ENCODE data around the gene MKLN1. TPM values are rescaled to one million over a fixed set of nuclear protein-coding genes. Genes with fewer than 3 reads are reported as not detected.

MKLN1 gene
- total RNA-seq, 1 experiment from 2014 or later = 48.5 TPM

DNA sequence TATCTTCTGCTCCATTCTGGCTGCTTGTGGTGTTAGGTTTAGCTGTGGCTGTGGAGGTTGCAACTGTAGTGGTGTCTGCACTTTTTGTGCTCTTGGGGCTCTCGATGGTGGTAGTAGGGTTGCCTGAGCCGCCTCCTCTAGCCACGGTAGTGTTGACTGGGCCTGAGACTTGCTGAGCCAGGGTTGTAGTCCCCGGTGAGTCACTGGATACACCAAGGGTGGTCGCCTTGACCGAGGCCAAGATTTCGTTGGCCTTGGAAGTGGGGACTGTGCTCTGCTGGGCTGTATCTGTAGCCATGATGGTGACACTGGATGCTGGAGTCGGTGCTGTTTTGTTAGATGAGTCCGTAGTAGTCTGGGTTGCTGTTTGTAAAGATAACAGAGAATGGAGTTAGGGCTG lies 183.4 kb downstream of the MKLN1 start:
- no peak for TF ChIP-seq CTCF (IDR thresholded peaks at IDR 0.05 in 2 of 3, conservative IDR thresholded peaks at IDR 0.05 in 1 of 3; ENCODE audit: borderline replicate concordance in 1 of 3, insufficient read depth in 1 of 3, low read depth in 2 of 3, low read length in 2 of 3)
- no peak for TF ChIP-seq REST (IDR thresholded peaks at IDR 0.05; ENCODE audit: low read depth)
- TF ChIP-seq POLR2A (IDR thresholded peaks at IDR 0.05; ENCODE audit: borderline replicate concordance, extremely low read depth, insufficient read depth, insufficient read length) = no peak
- TF ChIP-seq YY1 (IDR thresholded peaks at IDR 0.05; ENCODE audit: extremely low read depth, insufficient replicate concordance, low read depth, low read length) = no peak
- no peak for TF ChIP-seq RAD21 (IDR thresholded peaks at IDR 0.05; ENCODE audit: low read depth)
- no peak for TF ChIP-seq CBX3 (IDR thresholded peaks at IDR 0.05; ENCODE audit: low read depth)
- Histone ChIP-seq H3K9me3 (ENCODE audit: control insufficient read depth in 1 of 2, insufficient read depth in 1 of 2, low read depth in 1 of 2, low read length in 2 of 2) (no peaks in the 10 kb centered on the region), H3K4me2 (ENCODE audit: low read length) (no peak overlapping the region), H3K4me1 (ENCODE audit: control insufficient read depth in 1 of 2, insufficient read depth in 2 of 2, low read length in 2 of 2) (peaks cover 8 to 21% of the 10 kb centered on the region in 2 experiments), H3K27ac (ENCODE audit: low read depth, low read length) (no peak overlapping the region), H3K27me3 (ENCODE audit: insufficient read depth, low read length) (no peaks in the 10 kb centered on the region), H4K20me1 (ENCODE audit: insufficient read depth) (no peaks in the 10 kb centered on the region), H3K9me2 (ENCODE audit: insufficient read depth) (no peaks in the 10 kb centered on the region), H3K79me2 (ENCODE audit: insufficient read depth, low read length) (peaks cover 5% of the 10 kb centered on the region; the same call in 1 of the 2 replicates), H3K36me3 (ENCODE audit: control insufficient read depth in 1 of 2, insufficient read depth in 2 of 2, low read length in 2 of 2) (peaks cover 0 to 7% of the 10 kb centered on the region in 2 experiments; a peak in 1 of 4 replicates), H3K4me3 (replicated peaks in 1 of 2; ENCODE audit: low read depth in 1 of 2, low read length in 2 of 2) (no peak overlapping the region), H3K9ac (ENCODE audit: low read length) (no peak overlapping the region), H2AFZ (ENCODE audit: low read depth, low read length, poor library complexity, severe bottlenecking) (no peak overlapping the region)
- intact Hi-C loops (cut with micrococcal nuclease) = no loop called here
- BruUV-seq (replicated peaks) = no TSS peak
- ChIA-PET CTCF (no interaction called here), RAD21 (ENCODE audit: low non-redundant PET in 1 of 2, low total read pairs in 2 of 2, uncharacterized antibody in 2 of 2, unreplicated experiment in 2 of 2) (no interaction called here), POLR2A (no interaction called here)
- DNase-seq (ENCODE audit: low read depth, low spot score) (no peak), ATAC-seq (no peak)

Measured in HCT116 (cell line).